Ishikawa (cell line): Measurements from ENCODE around the gene ZNF81.

Experiments
- EGR1 ChIP-seq: IDR thresholded peaks from 2 replicates; pipeline ENCODE4 v1.6.1; 2012
- RAD21 ChIP-seq: IDR thresholded peaks from 2 replicates; pipeline ENCODE4 v1.6.1; 2012; ENCODE audit warnings: low read depth
- TAF1 ChIP-seq: IDR thresholded peaks from 2 replicates; pipeline ENCODE4 v1.6.1; 2012; ENCODE audit warnings: low read depth, mild to moderate bottlenecking
- TEAD4 ChIP-seq: IDR thresholded peaks from 2 replicates; pipeline ENCODE4 v1.6.1; 2012

DNA sequence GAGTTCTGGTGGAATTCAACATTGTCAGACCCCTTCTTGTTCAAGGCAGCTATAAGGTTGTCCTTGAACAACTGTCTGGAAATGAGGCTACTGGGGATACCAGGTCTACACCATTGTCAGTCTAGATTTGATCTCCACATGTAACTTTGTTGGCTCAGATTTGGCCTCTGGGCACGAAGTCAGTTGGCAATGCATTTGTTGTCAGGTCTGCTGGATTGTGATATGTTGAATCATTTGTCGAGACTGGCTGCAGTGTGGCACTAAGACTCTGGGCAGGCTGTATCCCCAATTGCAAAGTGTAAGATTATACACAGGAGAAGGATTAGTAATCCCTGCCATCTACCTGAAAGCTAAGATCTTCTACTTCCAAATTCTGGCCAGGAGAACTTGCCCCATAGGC, 26.5 kb downstream of the ZNF81 start:
- TF ChIP-seq RAD21 (no peak), TEAD4 (no peak), TAF1 (no peak), EGR1 (no peak)
